Adrenal gland (tissue), 12 donors: Measurements from ENCODE around the gene LGALS13. TPM values are rescaled to one million over a fixed set of nuclear protein-coding genes. Genes with fewer than 3 reads are reported as not detected.

ENCODE experiments used
- DNase-seq, 7 donors: peaks; one replicate each; pipeline ENCODE4 v3.0.0-alpha.2; 2019 to 2020
- H3K27ac ChIP-seq, 5 donors: fragments of 200-600 bp; sonication (generic) in 4 of 5; 1 replicate in 3 of 5; 2 replicates in 2 of 5; pipeline versions ENCODE4 v1.5.1 to v1.8.0; 2016 to 2020; ENCODE audit warnings: mild to moderate bottlenecking in 1 of 5
- H3K27me3 ChIP-seq: fragments of 200-600 bp; 2 replicates; pipeline ENCODE4 v1.8.0; 2021
- H3K36me3 ChIP-seq, 2 donors: fragments of 200-600 bp; replicated peaks in 1 of 2; 1 replicate in 1 of 2; 2 replicates in 1 of 2; pipeline versions ENCODE4 v1.5.1 to v1.8.0; 2018 to 2022
- H3K4me1 ChIP-seq, 2 donors: fragments of 200-600 bp; replicated peaks in 1 of 2; 1 replicate in 1 of 2; 2 replicates in 1 of 2; pipeline versions ENCODE4 v1.5.1 to v1.8.0; 2018 to 2021
- H3K4me3 ChIP-seq, 4 donors: fragments of 200-600 bp; sonication (generic) in 3 of 4; one replicate each; pipeline ENCODE4 v1.5.1; 2016 to 2018
- H3K9me3 ChIP-seq, 3 donors: fragments of 200-600 bp; sonication (generic) in 1 of 3; replicated peaks in 1 of 3; 1 replicate in 2 of 3; 2 replicates in 1 of 3; pipeline versions ENCODE4 v1.5.1 to v1.8.0; 2016 to 2021
- POLR2A ChIP-seq, 2 donors: fragments of 450-650 bp; IDR thresholded peaks; one replicate each; pipeline ENCODE4 v1.6.1; 2017; ENCODE audit warnings: antibody characterized with exemption in 2 of 2, mild to moderate bottlenecking in 2 of 2, moderate library complexity in 1 of 2
- WGBS, 4 donors: extraction: QIAGEN DNeasy Blood & Tissue Kit in 2 of 4; methylation state at CpG; one replicate each; pipeline versions ENCODE4 v1.1.5 to v1.1.7; 2013 to 2017; 5-methylcytosine and 5-hydroxymethylcytosine counted together
- intact Hi-C, 2 donors: fragments of 100-400 bp; cut with DNase I; formaldehyde crosslinking; loops; one replicate each; pipeline versions ENCODE4 v1.14.1 to v1.15.0; 2022 to 2023
- polyA plus RNA-seq, 3 donors: library from polyadenylated mRNA; stranded (reverse); fragments of 200-250 nt in 2 of 3; fragments of 350-450 nt in 1 of 3; fragmentation: Illumina TruSeq in 1 of 3; extraction: RNeasy Lipid Tissue Mini Kit (QIAGEN cat#74804) in 1 of 3; gene quantifications; one replicate each; pipeline ENCODE4 v1.2.3, GENCODE V29; 2013 to 2014
- total RNA-seq, 9 donors: library from RNA; depleted of rRNA in 4 of 9; stranded (reverse); fragments of >200 nt in 4 of 9; fragments of 120-200 nt in 1 of 9; fragmentation: NEBNext Ultra II Directional in 1 of 9; extraction: Animal tissue kit (Norgen Biotek cat#: 25700) in 1 of 9; gene quantifications; one replicate each; pipeline versions ENCODE4 v1.1.0 to v1.2.4, GENCODE V29; 2013 to 2023
- TF ChIP-seq, protein P1 (sequence below), 6 experiments: fragments of 450-650 bp in 4 of 6; fragments of 200-600 bp in 2 of 6; sonication (generic) in 1 of 6; IDR thresholded peaks; 1 replicate in 5 of 6; 2 replicates in 1 of 6; pipeline versions ENCODE4 v1.5.1 to v1.8.0; 2016 to 2021; ENCODE audit warnings: antibody characterized with exemption in 6 of 6, mild to moderate bottlenecking in 2 of 6, moderate library complexity in 1 of 6
- donor health status: healthy with polysubstance abuse.
- donor health status: Bipolar disorder and iron deficiency.
- donor health status: DM: yes; HTN: yes; CAD: no.
- donor health status: DM: no; HTN: no; CAD: no.
- donor health status: DM: no; HTN: no; CAD: no.
- donor health status: DM: yes; HTN: yes; CAD: no.

LGALS13 gene
- total and polyA plus RNA-seq, 12 donors = not detected

DNA sequence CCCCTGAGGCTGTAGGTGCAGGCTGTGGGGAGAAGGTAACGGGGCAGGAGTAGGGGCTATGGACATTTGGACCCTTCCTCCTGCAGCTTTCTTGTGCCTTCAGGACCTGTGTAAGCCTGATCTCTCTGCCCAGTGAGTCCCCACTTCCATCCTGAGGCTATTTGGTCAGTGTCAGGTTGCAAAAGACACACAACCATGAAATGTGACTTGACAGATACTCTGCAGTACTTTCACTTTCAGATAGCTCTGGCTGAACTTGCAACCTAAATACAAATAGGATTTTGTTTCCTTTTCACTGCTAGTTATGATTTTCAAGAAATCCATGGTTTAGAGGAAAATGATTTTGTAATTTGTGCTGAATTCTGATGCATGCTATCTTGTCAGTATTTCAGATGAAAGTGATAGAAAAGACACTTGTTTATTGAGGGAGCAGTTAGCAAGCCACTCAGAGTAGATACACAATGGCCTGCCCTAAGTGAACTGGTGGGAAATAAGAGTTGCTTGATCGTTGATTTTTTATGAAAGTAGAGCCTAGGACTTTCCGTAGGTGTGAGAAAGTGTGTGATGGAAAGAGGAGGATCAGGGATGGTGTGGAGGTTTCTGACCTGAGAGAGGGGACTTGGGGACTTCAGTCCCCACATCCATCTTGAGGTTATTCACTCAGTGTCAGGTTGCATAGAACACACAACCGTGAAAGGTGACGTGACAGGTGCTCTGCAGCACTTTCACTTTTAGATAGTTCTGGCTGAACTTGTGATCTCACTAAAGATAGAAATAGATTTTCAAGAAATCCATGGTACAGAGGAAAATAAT, 44.3 kb upstream of the LGALS13 start:
- no peaks in the 10 kb centered on the region for H3K4me1 ChIP-seq
- no peaks in the 10 kb centered on the region for H3K27me3 ChIP-seq
- H3K27ac ChIP-seq = peak overlapping the region in 1 of 5 donors; percentile 55
- no peak for DNase-seq
- 58 to 73% (median 63%) methylated on average over 5 of the region's 5 CpGs for WGBS, 4 donors
- intact Hi-C loops = no loop called here
- H3K9me3 ChIP-seq = no peaks in the 10 kb centered on the region
- H3K36me3 ChIP-seq = no peaks in the 10 kb centered on the region
- TF ChIP-seq, protein P1, sequence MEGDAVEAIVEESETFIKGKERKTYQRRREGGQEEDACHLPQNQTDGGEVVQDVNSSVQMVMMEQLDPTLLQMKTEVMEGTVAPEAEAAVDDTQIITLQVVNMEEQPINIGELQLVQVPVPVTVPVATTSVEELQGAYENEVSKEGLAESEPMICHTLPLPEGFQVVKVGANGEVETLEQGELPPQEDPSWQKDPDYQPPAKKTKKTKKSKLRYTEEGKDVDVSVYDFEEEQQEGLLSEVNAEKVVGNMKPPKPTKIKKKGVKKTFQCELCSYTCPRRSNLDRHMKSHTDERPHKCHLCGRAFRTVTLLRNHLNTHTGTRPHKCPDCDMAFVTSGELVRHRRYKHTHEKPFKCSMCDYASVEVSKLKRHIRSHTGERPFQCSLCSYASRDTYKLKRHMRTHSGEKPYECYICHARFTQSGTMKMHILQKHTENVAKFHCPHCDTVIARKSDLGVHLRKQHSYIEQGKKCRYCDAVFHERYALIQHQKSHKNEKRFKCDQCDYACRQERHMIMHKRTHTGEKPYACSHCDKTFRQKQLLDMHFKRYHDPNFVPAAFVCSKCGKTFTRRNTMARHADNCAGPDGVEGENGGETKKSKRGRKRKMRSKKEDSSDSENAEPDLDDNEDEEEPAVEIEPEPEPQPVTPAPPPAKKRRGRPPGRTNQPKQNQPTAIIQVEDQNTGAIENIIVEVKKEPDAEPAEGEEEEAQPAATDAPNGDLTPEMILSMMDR (IDR thresholded peaks at IDR 0.05) = no peak
- no peak for TF ChIP-seq POLR2A (IDR thresholded peaks at IDR 0.05)
- no peak overlapping the region for H3K4me3 ChIP-seq

DNA sequence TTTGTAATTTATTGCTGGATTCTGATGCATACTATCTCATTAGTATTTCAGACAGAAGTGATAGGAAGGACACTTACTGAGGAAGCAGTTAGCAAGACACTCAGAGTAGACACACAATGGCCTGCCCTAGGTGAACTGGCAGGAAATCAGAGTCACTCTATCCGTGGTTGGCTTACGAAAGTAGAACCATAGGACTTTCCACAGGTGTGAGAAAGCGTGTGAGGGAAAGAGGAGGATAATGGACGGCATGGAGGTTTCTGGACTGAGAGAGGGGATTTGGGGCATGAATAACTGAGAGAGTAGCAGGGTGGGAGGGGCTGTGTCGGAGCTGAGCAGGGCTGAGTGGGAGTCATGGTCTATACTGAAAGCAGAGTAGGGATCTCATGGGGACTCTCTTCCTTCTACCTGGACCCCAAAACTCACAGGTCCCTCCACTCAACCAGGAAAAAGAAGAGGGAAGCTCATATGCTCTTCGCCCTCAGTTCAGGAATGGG, 43.7 kb upstream of the LGALS13 start:
- Histone ChIP-seq H3K27ac (no peak overlapping the region), H3K9me3 (no peaks in the 10 kb centered on the region), H3K4me3 (no peak overlapping the region), H3K36me3 (no peaks in the 10 kb centered on the region), H3K4me1 (no peaks in the 10 kb centered on the region), H3K27me3 (no peaks in the 10 kb centered on the region)
- no peak for DNase-seq
- intact Hi-C loops = no loop called here
- TF ChIP-seq, protein P1 (IDR thresholded peaks at IDR 0.05) = no peak
- no peak for TF ChIP-seq POLR2A (IDR thresholded peaks at IDR 0.05)
- WGBS, 4 donors = 68 to 75% (median 71%) methylated on average over 6 of the region's 6 CpGs

DNA sequence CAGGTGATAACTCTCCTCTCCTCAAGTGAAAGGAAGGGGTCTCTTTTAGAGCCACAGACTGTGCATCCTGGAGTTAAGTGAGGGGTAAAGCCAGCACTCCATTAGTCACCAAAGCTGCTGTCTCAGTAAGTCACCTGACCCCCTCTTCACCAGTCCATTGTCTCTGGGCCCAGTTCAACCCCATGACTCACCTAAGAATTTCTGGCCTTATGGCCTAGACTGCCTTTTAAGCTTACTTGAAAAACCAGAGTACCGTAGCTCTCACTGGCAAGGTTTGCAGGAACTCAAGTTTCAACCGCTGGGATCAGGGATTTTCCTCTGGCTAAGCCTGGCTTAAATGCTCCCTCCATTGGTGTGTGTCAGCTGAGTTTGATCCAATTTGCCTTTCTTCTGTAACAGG, 38.9 kb upstream of the LGALS13 start:
- no peak for DNase-seq
- intact Hi-C loops = no loop called here
- TF ChIP-seq POLR2A (IDR thresholded peaks at IDR 0.05) = no peak
- TF ChIP-seq, protein P1 (IDR thresholded peaks at IDR 0.05) = no peak
- no peaks in the 10 kb centered on the region for H3K4me1 ChIP-seq
- H3K4me3 ChIP-seq = no peak overlapping the region
- no peaks in the 10 kb centered on the region for H3K36me3 ChIP-seq
- H3K27me3 ChIP-seq = no peaks in the 10 kb centered on the region
- H3K9me3 ChIP-seq = no peaks in the 10 kb centered on the region
- no peak overlapping the region for H3K27ac ChIP-seq
- WGBS, 4 donors = 55 to 79% (median 72%) methylated on average over 2 of the region's 2 CpGs

DNA sequence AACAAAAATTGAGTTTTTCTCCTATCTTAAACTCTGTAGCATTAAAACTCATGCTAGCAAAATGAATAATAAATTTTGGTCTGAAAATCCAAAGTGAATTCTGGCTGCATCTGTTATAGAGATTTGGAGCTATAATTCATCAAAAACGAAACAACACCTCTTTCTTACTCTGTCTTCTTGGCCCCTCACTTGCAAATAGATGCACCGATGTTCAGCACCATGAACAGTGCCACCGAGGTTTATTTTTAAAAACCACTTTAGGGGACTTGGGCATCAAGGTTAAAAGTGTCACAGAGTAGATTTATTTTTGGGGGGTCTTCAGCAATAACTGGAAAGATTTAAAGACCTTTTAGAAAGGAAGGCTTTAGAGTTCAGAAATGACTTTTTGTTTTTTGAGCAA, 36.3 kb upstream of the LGALS13 start:
- TF ChIP-seq, protein P1 (IDR thresholded peaks at IDR 0.05) = no peak
- no peak for TF ChIP-seq POLR2A (IDR thresholded peaks at IDR 0.05)
- no peaks in the 10 kb centered on the region for H3K9me3 ChIP-seq
- no peaks in the 10 kb centered on the region for H3K4me1 ChIP-seq
- no peaks in the 10 kb centered on the region for H3K36me3 ChIP-seq
- 29 to 39% (median 34%) methylated on average over 3 of the region's 3 CpGs for WGBS, 4 donors
- H3K27me3 ChIP-seq = no peaks in the 10 kb centered on the region
- H3K4me3 ChIP-seq = no peak overlapping the region
- H3K27ac ChIP-seq = no peak overlapping the region
- DNase-seq = no peak
- intact Hi-C loops = no loop called here
